Ovary (tissue), 3 donors: ENCODE data around the gene ASB4.
A peak's percentile ranks its signal among the peaks of the same experiment; 100 is the strongest.

Source experiments
- EP300 ChIP-seq: sonication (generic); formaldehyde crosslinking; IDR thresholded peaks from one replicate; pipeline ENCODE4 v1.6.1; 2017; ENCODE audit warnings: antibody characterized with exemption
- POLR2A ChIP-seq: fragments of 450-650 bp; IDR thresholded peaks from one replicate; pipeline ENCODE4 v1.6.1; 2017; ENCODE audit warnings: antibody characterized with exemption, mild to moderate bottlenecking, moderate library complexity
- TF ChIP-seq, protein P1 (sequence below), 3 donors: fragments of 450-650 bp in 2 of 3; fragments of 200-600 bp in 1 of 3; IDR thresholded peaks; one replicate each; pipeline versions ENCODE4 v1.5.1 to v1.8.0; 2016 to 2022; ENCODE audit warnings: antibody characterized with exemption in 3 of 3, mild to moderate bottlenecking in 1 of 3
- donor health status: DM: no; HTN: no; CAD: no.

DNA sequence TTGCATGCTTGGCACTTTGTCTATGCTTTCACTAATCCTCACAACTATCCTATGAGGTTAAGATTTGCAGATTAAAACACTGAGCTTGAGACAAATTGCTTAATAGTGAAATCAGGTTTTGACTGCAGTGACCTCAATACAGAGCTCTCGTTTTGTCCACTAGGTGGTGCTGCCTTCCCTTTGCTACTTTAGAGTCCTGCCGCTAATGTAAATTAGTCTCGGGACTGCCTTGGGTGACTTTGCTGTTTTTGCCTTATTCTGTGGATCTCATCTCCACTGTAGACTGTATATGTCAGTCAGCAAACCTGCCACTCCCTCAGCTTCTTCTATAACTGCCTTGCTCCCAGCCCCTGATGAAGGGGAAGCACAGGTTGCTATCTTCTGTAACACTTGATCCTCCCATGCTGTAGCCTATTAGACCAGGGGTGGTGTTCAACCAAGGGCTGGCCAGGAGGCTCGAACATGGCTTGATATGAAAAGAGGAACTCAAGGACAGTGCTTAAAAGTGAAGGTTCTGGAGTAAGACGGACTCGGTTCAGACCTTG, 26.0 kb downstream of the ASB4 start:
- TF ChIP-seq, protein P1, sequence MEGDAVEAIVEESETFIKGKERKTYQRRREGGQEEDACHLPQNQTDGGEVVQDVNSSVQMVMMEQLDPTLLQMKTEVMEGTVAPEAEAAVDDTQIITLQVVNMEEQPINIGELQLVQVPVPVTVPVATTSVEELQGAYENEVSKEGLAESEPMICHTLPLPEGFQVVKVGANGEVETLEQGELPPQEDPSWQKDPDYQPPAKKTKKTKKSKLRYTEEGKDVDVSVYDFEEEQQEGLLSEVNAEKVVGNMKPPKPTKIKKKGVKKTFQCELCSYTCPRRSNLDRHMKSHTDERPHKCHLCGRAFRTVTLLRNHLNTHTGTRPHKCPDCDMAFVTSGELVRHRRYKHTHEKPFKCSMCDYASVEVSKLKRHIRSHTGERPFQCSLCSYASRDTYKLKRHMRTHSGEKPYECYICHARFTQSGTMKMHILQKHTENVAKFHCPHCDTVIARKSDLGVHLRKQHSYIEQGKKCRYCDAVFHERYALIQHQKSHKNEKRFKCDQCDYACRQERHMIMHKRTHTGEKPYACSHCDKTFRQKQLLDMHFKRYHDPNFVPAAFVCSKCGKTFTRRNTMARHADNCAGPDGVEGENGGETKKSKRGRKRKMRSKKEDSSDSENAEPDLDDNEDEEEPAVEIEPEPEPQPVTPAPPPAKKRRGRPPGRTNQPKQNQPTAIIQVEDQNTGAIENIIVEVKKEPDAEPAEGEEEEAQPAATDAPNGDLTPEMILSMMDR (IDR thresholded peaks at IDR 0.05): peak; percentile 57 to 87 (median 73)
- no peak for TF ChIP-seq EP300
- TF ChIP-seq POLR2A: no peak
